GM12873 (cell line): Measurements from ENCODE around the gene PCDHGA5.

Experiments used
- TF ChIP-seq, protein P1 (sequence below): IDR thresholded peaks from 2 replicates; pipeline ENCODE4 v1.5.1; 2012; ENCODE audit warnings: low read depth, mild to moderate bottlenecking, moderate library complexity, low read length, control low read depth; ENCODE audit not compliant: insufficient read depth; ENCODE audit errors: missing control alignments

Gene PCDHGA5

DNA sequence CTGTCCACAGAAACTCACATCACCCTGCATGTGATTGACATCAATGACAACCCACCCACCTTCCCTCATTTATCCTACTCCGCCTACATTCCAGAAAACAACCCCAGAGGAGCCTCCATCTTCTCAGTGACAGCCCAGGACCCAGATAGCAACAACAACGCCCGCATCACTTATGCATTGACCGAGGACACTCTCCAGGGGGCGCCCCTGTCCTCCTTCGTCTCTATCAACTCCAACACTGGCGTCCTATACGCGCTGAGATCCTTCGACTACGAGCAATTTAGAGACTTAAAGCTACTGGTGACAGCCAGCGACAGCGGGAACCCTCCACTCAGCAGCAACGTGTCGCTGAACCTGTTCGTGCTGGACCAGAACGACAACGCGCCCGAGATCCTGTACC lies 18.6 kb upstream of the PCDHGA5 start:
- TF ChIP-seq, protein P1, sequence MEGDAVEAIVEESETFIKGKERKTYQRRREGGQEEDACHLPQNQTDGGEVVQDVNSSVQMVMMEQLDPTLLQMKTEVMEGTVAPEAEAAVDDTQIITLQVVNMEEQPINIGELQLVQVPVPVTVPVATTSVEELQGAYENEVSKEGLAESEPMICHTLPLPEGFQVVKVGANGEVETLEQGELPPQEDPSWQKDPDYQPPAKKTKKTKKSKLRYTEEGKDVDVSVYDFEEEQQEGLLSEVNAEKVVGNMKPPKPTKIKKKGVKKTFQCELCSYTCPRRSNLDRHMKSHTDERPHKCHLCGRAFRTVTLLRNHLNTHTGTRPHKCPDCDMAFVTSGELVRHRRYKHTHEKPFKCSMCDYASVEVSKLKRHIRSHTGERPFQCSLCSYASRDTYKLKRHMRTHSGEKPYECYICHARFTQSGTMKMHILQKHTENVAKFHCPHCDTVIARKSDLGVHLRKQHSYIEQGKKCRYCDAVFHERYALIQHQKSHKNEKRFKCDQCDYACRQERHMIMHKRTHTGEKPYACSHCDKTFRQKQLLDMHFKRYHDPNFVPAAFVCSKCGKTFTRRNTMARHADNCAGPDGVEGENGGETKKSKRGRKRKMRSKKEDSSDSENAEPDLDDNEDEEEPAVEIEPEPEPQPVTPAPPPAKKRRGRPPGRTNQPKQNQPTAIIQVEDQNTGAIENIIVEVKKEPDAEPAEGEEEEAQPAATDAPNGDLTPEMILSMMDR = no peak

- TF ChIP-seq, protein P1 = peak; percentile 70
Measured at GRCh38 chr5:141349917-141350619, 13.9 kb upstream of the PCDHGA5 start, which contains the start of gene PCDHGB1. PCDHGB1 (plus strand) TSS chr5:141350099; CDS start chr5:141350261, 162 bp downstream.

DNA sequence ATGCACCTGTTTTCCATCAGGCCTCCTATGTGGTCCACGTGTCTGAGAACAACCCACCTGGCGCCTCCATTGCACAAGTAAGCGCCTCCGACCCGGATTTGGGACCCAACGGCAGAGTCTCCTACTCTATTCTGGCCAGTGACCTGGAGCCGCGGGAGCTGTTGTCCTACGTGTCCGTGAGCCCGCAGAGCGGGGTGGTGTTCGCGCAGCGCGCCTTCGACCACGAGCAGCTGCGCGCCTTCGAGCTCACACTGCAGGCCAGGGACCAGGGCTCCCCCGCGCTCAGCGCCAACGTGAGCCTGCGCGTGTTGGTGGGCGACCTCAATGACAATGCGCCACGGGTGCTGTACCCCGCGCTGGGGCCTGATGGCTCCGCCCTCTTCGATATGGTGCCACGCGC lies 12.4 kb upstream of the PCDHGA5 start:
- TF ChIP-seq, protein P1 = no peak

DNA sequence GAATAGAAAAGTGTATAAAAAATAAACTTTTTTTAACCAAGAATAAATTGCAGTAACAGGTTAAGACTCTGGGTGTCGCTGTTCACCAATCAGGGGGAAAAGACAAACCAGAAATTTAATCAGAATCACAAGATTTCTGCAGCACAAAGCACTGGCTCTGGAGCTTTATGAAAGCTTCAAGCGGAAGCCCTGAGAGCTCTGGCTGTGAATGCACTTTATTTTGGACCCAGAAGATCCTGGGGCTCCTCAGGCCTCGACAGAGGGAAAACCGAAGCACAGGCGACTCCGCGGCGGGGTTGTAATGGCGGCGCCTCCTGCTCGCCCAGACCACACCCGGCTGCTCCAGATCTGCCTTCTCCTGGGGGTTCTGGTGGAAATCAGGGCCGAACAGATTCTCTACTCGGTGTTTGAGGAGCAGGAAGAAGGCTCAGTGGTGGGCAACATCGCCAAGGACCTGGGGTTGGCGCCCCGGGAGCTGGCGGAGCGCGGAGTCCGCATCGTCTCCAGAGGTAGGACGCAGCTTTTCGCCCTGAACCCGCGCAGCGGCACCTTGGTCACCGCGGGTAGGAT lies 9.0 kb upstream of the PCDHGA5 start, which contains the start of gene PCDHGA4:
PCDHGA4 (plus strand) TSS at position 122 of the 570 bp plus-strand sequence; CDS start at position 209, 87 bp downstream.
- TF ChIP-seq, protein P1 = peak; percentile 49

DNA sequence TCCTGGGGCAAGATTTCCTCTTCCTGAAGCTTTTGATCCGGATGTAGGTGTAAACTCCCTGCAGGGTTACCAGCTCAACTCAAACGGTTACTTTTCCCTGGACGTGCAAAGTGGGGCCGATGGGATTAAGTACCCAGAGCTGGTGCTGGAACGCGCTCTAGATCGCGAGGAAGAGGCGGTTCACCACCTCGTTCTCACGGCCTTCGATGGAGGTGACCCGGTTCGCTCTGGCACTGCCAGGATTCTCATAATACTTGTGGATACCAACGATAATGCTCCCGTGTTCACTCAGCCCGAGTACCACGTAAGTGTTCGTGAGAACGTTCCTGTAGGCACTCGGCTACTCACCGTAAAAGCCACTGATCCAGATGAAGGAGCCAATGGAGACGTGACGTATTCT lies 8.3 kb upstream of the PCDHGA5 start:
- TF ChIP-seq, protein P1 = no peak

DNA sequence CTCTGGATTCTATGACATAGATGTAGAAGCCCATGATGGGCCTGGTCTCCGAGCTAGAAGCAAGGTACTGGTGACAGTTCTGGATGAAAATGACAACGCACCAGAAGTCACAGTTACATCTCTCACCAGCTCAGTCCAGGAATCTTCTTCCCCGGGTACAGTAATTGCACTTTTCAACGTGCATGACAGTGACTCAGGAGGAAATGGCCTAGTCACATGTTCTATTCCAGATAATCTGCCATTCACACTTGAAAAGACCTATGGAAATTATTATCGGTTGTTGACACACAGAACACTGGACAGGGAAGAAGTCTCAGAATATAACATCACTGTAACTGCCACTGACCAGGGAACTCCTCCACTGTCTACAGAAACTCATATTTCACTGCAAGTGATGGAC lies 7.8 kb upstream of the PCDHGA5 start:
- TF ChIP-seq, protein P1 = no peak

DNA sequence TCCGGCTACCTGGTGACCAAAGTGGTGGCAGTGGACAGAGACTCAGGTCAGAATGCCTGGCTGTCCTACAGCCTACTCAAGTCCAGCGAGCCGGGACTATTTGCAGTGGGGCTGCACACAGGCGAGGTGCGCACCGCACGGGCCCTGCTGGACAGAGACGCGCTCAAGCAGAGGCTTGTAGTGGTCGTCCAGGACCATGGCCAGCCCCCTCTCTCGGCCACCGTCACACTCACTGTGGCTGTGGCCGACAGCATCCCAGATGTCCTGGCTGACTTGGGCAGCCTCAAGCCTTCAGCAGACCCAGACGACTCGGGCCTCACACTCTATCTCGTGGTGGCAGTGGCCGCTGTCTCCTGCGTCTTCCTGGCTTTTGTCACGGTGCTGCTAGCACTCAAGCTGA lies 7.0 kb upstream of the PCDHGA5 start:
- TF ChIP-seq, protein P1 = no peak
